Testis (tissue), 3 donors: ENCODE results near the gene MRPS15. TPM values are rescaled to one million over a fixed set of nuclear protein-coding genes. Genes with fewer than 3 reads are reported as not detected.

ENCODE experiments used
- DNase-seq: peaks from one replicate; pipeline ENCODE4 v3.0.0-alpha.2; 2019
- H3K27ac ChIP-seq, 2 donors: fragments of 200-600 bp; sonication (generic); one replicate each; pipeline ENCODE4 v1.5.1; 2019
- H3K27me3 ChIP-seq: fragments of 200-600 bp; sonication (generic); one replicate; pipeline ENCODE4 v1.5.1; 2019
- H3K36me3 ChIP-seq: fragments of 200-600 bp; sonication (generic); one replicate; pipeline ENCODE4 v1.5.1; 2017; ENCODE audit warnings: low read depth; ENCODE audit errors: missing control alignments
- H3K4me1 ChIP-seq: fragments of 200-600 bp; sonication (generic); one replicate; pipeline ENCODE4 v1.5.1; 2019
- H3K4me3 ChIP-seq, 2 donors: fragments of 200-600 bp; sonication (generic); one replicate each; pipeline ENCODE4 v1.5.1; 2017 to 2019
- H3K9me3 ChIP-seq: fragments of 200-600 bp; sonication (generic); one replicate; pipeline ENCODE4 v1.5.1; 2017
- POLR2A ChIP-seq: fragments of 450-650 bp; IDR thresholded peaks from one replicate; pipeline ENCODE4 v1.6.1; 2017; ENCODE audit warnings: antibody characterized with exemption, mild to moderate bottlenecking, moderate library complexity
- WGBS, 2 donors: methylation state at CpG; one replicate each; pipeline ENCODE4 v1.1.5; 2018; 5-methylcytosine and 5-hydroxymethylcytosine counted together
- intact Hi-C: fragments of 100-400 bp; cut with DNase I; formaldehyde crosslinking; loops from one replicate; pipeline ENCODE4 v1.15.1; 2023; ENCODE audit warnings: low total_unique reads
- polyA plus RNA-seq: library from polyadenylated mRNA; stranded (reverse); fragments of 350-450 nt; fragmentation: Illumina TruSeq; extraction: RNeasy Lipid Tissue Mini Kit (QIAGEN cat#74804); gene quantifications from one replicate; pipeline ENCODE4 v1.2.3, GENCODE V29; 2014; ENCODE audit warnings: low read depth, low replicate concordance; ENCODE audit not compliant: insufficient read depth
- total RNA-seq, 2 donors: library from RNA; depleted of rRNA; stranded (reverse); fragments of >200 nt; gene quantifications; one replicate each; pipeline ENCODE4 v1.2.3, GENCODE V29; 2016
- TF ChIP-seq, protein P1 (sequence below), 3 experiments: fragments of 450-650 bp in 2 of 3; fragments of 200-600 bp in 1 of 3; sonication (generic) in 1 of 3; IDR thresholded peaks; one replicate each; pipeline ENCODE4 v1.5.1; 2016 to 2019; ENCODE audit warnings: antibody characterized with exemption in 3 of 3, mild to moderate bottlenecking in 2 of 3, moderate library complexity in 1 of 3

MRPS15 gene
- total and polyA plus RNA-seq, 3 donors from 2014 or later: 101 to 349 (median 126) TPM

DNA sequence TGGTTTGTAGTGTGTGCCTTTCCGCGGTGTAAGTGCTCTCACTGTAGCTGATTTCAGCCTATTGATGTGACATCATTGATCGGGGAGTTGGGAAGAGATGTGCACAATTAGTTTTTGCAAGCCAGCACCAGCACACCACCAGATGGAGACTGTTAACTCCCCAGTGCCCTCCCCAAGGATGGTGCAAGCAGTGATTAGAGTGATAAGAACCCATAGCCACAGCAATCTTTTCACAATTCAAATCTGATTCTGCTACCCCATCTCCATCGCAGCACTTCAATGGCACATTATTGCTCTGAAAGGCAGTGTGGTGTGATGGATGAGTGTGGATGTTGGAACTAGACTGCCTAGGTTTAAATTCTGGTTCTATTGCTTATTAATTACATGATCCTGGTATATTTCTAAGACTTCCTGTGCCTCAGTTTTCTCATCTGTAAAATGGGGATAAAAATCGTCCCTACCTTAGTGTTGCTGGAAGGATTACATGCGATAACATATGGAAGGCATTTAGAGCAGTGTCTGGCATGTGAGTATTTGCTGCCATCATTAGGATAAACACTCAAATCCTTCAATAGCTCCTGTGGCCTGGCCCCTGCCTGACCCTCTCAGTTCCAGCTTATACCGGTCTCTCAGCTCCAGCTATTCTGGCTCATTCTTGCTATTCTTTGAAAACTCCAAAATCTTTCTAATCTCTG, 11.9 kb upstream of the MRPS15 start:
- Histone ChIP-seq H3K36me3 (no peaks in the 10 kb centered on the region), H3K4me1 (no peaks in the 10 kb centered on the region), H3K9me3 (no peaks in the 10 kb centered on the region), H3K4me3 (no peak overlapping the region), H3K27ac (no peak overlapping the region), H3K27me3 (no peaks in the 10 kb centered on the region)
- DNase-seq: no peak
- TF ChIP-seq, protein P1, sequence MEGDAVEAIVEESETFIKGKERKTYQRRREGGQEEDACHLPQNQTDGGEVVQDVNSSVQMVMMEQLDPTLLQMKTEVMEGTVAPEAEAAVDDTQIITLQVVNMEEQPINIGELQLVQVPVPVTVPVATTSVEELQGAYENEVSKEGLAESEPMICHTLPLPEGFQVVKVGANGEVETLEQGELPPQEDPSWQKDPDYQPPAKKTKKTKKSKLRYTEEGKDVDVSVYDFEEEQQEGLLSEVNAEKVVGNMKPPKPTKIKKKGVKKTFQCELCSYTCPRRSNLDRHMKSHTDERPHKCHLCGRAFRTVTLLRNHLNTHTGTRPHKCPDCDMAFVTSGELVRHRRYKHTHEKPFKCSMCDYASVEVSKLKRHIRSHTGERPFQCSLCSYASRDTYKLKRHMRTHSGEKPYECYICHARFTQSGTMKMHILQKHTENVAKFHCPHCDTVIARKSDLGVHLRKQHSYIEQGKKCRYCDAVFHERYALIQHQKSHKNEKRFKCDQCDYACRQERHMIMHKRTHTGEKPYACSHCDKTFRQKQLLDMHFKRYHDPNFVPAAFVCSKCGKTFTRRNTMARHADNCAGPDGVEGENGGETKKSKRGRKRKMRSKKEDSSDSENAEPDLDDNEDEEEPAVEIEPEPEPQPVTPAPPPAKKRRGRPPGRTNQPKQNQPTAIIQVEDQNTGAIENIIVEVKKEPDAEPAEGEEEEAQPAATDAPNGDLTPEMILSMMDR (IDR thresholded peaks at IDR 0.05): no peak
- TF ChIP-seq POLR2A: no peak
- WGBS, 2 donors: 85% methylated on average over 7 of the region's 7 CpGs
- intact Hi-C loops: no loop called here

DNA sequence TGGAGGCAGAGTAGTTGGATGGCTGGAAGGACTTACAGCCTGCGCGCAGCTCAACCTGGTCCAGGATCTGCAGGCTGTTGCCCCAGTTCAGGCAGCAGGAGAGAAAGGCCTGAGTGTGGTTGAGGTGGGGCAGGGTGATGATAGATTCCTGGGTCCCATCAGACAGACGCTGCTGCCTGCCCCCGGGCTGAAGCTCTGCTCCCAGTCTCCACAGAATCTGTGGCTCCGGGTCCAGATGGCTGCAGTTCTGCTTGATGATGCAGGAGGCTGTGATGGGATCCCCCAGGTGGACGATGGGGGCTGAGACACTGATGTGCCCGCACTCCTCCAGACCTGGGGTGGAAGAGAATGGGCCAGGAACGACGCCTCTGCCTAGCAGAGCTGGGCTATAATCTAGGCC, 11.2 kb upstream of the MRPS15 start:
- Histone ChIP-seq H3K4me1 (no peaks in the 10 kb centered on the region), H3K27me3 (no peaks in the 10 kb centered on the region), H3K4me3 (no peak overlapping the region), H3K27ac (no peak overlapping the region), H3K36me3 (no peaks in the 10 kb centered on the region), H3K9me3 (no peaks in the 10 kb centered on the region)
- no peak for DNase-seq
- no peak for TF ChIP-seq POLR2A
- TF ChIP-seq, protein P1 (IDR thresholded peaks at IDR 0.05): no peak
- 72 to 73% methylated on average over 4 to 7 of the region's 9 CpGs for WGBS, 2 donors
- intact Hi-C loops: no loop called here

DNA sequence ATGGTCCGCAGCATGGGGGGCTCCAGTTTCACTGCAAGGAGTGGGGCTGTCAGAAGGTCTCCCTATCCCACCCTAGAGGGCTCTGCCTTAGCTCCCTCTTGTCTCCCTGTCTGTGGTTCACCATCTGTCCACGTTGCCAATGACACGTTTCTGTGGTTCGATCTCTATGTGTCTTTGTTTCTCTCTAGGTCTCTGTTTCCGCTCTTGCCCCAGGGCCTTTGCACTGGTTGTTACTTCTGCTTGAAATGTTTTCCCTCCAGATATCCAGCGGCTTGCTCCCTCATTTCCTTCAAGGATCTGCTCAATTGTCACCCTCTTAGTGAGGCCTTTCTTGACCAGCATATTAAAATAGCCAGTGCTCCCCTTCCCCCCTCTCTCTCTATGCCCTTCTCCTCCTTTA, 8.5 kb upstream of the MRPS15 start:
- Histone ChIP-seq H3K4me3 (no peak overlapping the region), H3K4me1 (no peaks in the 10 kb centered on the region), H3K36me3 (no peaks in the 10 kb centered on the region), H3K27me3 (no peaks in the 10 kb centered on the region), H3K27ac (no peak overlapping the region), H3K9me3 (no peaks in the 10 kb centered on the region)
- DNase-seq: no peak
- no peak for TF ChIP-seq POLR2A
- TF ChIP-seq, protein P1 (IDR thresholded peaks at IDR 0.05): no peak
- intact Hi-C loops: no loop called here
- WGBS, 2 donors: 77 to 94% methylated on average over 5 to 6 of the region's 6 CpGs

DNA sequence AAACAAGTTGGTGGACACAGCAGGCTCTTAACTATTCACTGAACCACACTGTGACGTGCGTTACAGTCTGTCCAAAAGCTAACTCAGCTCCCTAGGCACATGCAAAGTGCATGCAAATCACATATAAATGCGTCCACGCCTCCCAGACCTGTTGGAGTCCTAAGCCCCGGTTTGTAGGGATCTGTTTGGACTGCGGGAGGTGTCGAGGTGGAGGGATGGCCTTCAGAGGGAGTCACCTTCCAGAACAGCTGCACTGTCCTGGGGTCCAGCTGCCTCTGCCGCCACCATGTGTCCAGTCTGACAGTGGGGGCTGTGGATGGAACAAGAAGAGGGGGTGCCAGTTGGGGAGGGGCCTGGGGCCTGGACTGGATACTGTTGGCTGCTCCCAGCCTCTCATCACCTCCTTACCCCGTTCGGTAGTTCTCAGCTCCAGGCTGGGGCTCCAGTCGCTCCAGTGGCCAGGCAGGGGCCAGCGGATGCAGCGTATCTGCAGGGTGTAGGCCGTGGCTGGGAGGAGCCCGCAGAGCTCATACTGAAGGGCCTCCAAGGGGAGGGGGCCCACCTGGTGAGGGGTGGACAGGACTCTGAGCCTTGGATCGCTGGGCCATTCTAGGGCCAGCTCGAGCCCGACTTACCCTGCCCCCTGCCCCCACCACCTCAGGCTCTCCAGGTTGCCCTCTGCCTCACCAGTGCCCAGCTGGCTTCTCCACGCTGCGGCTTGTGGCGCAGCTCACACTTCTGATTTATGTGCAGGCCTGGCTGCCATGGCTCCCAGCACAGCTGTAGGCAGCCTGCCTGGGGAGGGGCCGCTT, 7.9 kb upstream of the MRPS15 start:
- intact Hi-C loops: no loop called here

More for the DNA sequence above, 7.9 kb upstream of the MRPS15 start:
- Histone ChIP-seq H3K36me3 (no peaks in the 10 kb centered on the region), H3K4me1 (no peaks in the 10 kb centered on the region), H3K9me3 (no peaks in the 10 kb centered on the region), H3K27ac (no peak overlapping the region), H3K4me3 (no peak overlapping the region), H3K27me3 (no peaks in the 10 kb centered on the region)
- TF ChIP-seq, protein P1 (IDR thresholded peaks at IDR 0.05): no peak
- TF ChIP-seq POLR2A: no peak
- whole genome bisulfite sequencing, 2 donors: 63 to 81% methylated on average over 14 to 19 of the region's 22 CpGs
- no peak for DNase-seq
